HG03521 (cell line): ENCODE data around the gene SMG7.

Source experiments
- ATAC-seq: cut with Tn5 transposase; IDR thresholded peaks from one replicate; pipeline ENCODE4 v1.9.1; 2021; ENCODE audit warnings: mild to moderate bottlenecking, moderate library complexity; ENCODE audit not compliant: unreplicated experiment

The SMG7 gene

DNA sequence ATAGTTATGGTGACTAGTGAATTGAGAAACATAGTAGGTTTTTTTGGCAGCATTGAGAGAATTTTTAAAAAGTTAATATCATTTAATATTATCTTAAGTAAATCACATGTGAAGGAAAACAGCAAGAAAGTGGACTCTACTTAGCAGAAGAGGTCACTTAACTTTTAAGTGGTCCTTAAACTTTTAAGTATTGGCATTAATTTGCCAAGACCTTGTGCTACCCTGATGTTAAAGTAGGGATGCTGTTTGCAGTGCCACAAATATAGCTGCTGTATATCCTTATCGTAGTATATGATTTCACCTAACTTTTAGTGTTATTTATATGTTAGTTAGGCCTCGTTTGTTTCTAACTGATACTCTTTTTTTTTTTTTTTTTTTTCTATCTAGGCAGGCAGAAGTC lies 40.2 kb downstream of the SMG7 start:
- no peak for ATAC-seq

DNA sequence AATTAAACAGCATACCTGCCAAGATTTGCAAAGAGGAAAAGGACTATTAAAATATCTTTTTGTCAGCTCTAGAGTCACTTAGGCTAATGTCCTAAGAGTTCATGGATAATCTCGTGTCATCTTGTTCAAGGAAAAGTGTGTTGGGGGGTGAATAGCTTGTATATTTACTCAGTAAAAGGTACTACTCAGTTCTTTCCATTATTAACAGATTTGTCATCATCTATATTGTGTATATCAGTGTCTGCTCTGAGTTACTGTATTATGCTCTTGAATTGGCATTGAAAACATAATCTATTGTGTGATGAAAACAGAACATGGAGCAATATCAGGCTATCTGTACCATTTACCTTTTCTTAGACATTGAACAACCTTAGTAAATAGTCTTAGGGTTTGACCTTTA lies 41.9 kb downstream of the SMG7 start:
- ATAC-seq: no peak

DNA sequence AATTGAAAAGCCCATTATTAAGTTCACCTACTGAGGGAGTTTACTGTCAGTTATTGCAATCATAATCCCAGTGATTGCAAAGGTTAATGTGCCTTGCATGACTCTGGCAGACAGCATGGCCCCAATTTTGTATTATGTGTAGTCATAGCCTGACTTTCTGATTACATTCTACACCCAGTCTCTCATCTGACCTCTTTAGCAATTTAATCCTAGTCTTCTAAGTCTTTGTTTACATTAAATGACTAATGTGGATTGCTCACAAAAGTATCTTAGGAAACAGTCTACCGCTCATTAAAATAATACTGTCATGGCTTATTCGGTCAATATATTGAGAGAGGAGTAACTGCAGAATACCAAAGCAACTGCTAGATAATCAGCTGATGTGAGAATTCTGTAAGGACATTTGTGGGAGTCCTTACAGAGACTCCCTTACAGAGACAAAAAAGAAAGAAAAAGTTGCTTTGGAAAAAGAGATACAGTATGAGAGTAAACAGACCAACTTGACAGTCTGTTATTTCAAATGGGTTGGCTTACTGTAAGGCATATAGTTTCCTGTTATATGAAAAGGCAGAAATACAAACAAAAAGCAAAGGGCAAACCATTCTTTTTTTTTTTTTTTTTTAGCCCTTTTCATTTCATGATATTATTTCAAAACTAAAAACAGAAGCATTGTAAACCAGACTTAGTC lies 42.8 kb downstream of the SMG7 start:
- no peak for ATAC-seq

DNA sequence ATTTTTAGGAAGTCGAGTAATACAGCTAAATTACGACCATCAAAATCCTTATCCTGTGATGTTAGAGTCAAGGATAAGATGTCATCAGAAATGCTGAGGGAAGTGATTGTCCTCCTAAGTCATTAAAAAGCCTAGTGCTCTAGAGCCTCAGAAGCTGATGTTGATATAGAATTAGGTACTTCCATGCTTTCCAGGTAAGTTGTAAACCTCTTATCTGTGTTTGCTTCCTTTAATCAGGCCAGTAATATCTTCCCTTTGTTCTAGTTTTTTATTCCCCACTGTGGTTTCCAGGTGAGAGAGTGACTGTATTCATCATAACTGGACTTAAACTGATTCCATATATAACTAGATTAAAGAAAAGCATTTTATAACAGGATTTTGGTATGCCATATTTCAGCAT lies 44.4 kb downstream of the SMG7 start:
- no peak for ATAC-seq

DNA sequence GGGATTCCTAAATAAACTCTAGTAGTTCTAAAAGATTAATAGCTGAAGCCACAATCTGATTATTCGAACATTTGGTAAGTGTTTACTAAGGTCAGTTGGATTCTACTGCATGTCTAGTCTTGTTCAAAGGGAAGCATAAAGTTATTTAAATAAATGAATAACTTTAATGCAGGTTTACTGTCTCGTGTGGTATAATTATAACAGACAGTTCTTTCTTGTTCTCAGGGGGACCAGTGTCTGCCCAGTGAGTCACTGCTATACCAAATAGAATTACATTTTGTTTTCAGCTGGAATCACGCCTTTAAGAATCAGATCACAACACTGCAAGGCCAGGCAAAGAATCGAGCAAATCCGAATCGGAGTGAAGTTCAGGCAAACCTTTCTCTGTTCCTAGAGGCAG lies 45.1 kb downstream of the SMG7 start:
- no peak for ATAC-seq

DNA sequence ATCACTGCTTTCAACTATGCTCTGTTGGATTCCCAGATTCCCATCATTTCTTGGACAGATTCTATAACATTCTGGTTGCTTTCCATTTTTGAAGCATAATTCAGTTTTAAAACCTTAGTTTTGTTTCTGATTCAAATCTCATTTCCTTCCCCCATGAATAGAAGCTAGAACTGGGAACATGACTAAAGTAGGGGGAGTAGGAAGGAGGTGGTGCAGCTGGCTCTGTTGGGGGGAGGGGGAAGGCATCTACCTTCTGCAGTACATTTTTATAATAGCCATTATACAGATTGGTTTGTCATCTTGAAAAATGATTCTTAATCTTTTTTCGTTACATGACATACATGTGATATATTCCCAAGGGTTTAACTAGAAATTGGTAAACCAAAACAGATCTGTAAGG lies 48.1 kb downstream of the SMG7 start:
- no peak for ATAC-seq

DNA sequence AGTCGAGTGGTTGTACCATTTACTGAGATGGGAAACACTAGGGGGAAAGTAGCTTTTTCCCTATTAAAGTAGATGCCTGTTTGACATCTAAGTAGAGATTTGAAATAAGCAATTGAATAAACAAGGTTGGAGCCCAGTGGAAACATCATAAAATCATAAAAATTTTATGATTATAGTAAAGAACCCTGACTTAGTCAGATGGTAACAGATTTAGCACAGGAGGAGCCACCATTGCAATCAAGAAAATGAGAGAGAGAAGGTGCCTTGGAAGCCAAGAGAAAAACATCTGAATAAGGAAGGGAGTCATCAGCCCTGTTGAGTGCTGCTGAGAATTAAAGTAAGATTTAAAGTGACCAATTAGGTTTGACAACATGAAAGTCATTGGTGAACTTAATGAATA lies 49.8 kb downstream of the SMG7 start:
- no peak for ATAC-seq

DNA sequence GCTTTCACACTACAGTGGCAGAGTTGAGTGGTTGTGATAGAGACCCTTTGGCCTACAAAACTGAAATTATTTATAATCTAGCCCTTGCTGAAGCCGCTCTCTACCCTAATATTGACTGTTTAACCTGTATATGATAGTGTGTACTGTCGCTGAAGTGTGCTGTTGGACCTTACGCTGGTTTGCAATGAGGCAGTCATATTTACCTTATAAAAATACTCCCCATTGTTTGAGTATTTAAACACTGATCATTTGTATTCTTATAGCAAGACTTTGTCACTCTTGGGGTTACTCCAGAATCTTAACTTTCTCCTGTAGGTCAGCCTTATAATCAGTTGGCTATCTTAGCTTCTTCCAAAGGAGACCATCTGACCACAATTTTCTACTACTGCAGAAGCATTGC lies 56.3 kb downstream of the SMG7 start:
- ATAC-seq: no peak

DNA sequence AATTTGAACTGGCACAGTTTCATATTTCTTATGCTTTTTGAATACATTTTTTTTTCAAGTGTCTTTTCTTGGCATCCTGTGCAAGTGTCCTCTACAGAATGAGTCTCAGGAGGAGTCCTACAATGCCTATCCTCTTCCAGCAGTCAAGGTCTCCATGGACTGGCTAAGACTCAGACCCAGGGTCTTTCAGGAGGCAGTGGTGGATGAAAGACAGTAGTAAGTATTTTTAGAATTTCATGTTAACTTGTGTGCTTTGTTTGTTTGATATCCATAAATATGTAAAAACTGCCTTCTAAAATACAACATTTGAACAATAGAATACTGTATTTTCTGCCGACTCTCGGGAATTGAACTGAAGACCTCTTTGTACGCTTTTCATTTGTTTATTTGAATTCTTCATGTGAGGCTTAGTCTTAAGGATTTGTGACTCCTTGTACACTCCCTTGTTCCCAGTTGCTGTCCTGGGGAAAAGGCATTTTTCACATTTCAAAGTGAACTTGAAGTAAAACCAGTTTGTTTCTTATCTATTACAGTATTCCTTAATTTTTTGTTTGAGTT lies 61.4 kb downstream of the SMG7 start:
- no peak for ATAC-seq

DNA sequence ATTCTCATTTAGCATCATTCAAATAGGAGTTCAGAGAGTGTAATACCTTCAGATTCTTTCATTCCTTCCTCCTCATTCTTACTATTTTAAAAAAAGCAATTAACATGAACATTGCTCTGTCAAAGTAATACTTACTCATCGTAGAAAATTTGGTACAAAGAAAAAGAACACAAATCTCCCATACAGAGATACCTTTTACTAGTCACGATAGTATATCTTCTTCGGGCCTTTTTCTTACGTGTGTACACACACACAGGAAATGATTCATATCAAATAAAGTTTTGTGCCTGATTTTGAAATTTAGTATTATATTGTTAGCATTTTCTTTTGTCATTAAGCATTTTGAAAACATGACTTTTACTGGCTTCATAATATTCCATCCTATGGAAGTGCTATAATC lies 65.1 kb downstream of the SMG7 start:
- no peak for ATAC-seq

DNA sequence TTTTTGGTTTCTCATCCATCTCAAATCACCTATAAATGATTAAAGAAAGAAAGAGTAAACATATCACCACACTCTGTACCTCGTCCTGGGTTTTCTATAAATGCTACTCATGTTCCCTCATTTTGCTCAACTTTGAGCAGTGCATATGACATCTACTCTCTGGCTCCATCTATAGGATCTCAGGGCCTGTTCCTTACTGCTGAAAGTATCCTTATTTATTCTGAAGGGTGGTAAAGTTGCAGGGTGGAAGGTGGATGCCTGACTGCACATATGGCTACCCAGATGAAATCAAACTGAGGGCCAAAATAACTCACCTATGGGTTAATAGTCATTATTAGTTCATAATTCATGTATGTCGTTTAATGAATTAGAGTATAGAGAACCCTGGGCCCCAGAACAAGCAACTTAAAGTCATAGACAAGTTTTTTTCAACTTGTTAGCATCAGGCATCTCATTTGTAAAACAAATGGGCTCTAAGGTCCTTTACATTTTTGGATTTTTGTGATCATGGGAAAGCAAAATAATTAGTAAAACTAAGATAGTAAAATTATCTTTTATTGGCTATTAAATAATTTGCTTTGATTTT lies 71.4 kb downstream of the SMG7 start:
- ATAC-seq: no peak

DNA sequence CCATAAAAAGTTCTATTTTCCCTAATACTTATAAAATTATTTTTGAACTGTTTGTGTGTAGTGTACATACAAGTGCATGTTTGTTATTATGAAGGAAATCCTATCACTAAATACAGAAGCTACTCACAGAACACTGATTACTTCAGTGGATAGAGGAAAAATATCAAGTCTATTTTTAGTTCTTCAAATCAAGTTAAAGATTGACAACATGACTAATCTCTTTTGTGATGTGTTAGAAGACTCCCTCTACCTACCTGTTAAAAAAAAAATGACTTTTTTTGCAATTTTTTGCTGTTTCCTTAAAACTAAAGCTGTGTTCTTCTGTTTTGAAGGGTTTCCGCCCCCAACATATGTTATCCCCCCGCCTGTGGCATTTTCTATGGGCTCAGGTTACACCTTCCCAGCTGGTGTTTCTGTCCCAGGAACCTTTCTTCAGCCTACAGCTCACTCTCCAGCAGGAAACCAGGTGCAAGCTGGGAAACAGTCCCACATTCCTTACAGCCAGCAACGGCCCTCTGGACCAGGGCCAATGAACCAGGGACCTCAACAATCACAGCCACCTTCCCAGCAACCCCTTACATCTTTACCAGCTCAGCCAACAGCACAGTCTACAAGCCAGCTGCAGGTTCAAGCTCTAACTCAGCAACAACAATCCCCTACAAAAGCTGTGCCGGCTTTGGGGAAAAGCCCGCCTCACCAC lies 72.4 kb downstream of the SMG7 start:
- no peak for ATAC-seq

DNA sequence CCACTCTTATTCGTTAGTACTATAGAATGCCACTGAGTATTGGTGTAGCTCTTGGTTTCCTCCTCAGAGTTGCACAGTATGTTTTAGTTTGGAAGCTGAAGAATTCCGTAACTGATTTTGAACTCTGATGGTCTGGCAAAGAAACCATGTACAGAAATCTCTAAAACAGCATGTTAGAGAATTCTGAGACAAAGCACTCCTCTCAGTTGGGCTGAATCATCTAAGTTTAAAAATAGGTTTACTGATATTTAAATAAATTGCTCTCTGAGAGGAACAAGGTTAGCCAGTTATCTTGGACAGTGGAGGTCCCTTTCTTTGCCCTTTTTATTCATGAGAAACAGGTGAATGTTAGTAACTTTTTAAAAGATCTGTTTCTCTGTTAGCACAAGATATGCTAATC lies 74.1 kb downstream of the SMG7 start:
- no peak for ATAC-seq

DNA sequence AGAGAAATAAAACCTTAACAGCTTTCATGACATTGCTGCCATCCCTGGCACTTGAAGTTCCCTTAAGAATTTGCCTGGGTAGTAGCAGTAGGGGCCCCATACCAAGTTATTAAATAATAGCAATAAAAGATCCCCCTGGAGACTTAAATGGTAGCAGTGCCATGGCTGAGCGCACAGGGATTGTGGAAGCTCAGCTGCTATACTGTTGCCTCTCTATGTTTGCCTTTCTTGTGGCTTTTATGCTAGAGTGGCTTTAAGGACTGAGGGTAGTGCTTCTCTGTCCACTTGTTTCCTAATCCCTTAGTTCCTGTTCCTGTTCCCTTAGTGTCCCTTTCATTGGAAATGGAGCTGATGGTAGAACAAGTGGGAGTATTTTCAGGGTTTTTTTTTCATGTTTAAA lies 75.8 kb downstream of the SMG7 start:
- ATAC-seq: no peak

DNA sequence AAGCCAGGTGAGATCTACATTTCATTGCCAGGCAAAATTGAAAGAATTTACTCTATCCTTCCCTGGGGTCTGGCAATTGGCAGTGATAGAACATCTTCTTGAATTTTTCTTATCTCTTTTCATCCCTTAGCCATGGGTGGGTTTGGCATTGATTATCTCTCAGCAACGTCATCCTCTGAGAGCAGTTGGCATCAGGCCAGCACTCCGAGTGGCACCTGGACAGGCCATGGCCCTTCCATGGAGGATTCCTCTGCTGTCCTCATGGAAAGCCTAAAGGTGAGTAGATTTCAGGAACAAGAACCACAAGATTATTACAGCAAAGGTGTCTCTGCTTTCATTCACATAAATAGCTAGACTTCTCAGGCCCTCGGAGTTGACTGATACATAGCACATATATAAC lies 78.6 kb downstream of the SMG7 start:
- no peak for ATAC-seq

DNA sequence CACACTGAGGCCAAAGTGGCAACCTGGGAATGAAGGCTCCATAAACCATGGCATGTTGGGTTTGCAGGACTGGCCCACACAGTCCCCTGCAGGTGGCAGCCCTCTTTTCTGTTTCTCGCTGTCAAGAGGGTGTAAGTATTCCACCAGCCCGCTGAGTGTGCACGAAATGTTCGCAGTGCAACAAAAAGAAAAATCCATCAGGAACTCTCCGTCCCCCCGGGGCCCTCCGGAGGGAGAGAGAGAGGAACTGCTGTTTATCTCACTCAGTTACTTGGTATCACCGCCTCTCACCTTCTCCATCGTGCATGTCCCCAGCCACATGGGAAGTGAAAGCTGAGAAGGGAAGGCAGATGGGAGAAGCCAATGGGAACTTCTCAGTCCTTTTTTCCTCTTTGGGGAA lies 79.6 kb downstream of the SMG7 start:
- no peak for ATAC-seq

DNA sequence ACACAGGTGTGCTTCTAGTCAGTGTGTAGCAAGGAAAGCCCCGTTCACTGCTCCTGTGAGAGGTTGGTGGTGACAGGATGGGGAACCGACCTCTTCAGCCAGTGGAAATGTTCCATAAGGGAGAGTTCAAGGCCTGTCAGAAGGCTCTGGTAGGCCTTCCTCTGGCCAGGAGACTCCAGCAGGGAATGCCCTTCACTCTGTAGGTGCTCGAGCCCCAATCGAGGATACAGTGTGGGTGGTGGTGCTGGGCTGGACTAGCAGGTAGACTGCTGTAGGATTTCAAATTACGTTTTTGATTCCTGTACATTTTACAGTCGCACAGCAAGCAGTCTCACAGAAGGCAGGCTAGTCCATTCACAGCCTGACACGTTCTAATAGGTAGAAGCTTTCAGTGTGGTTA lies 80.1 kb downstream of the SMG7 start:
- no peak for ATAC-seq

DNA sequence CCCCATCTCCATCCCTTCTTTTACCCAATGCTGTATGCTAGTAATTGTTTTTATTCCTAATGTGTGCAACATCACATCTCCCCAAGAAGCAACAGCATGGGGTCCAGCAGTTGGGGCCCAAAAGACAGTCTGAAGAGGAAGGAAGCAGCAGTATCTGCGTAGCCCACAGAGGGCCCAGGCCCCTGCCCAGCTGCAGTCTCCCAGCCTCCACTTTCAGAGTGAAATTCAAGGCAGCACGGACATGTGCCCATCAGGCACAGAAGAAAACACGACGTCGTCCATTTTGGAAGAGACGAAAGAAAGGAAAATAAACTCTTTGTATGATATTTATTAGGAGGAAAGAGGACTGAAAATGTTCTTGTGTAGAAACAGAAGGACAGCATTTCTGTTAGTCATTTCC lies 80.6 kb downstream of the SMG7 start:
- no peak for ATAC-seq

DNA sequence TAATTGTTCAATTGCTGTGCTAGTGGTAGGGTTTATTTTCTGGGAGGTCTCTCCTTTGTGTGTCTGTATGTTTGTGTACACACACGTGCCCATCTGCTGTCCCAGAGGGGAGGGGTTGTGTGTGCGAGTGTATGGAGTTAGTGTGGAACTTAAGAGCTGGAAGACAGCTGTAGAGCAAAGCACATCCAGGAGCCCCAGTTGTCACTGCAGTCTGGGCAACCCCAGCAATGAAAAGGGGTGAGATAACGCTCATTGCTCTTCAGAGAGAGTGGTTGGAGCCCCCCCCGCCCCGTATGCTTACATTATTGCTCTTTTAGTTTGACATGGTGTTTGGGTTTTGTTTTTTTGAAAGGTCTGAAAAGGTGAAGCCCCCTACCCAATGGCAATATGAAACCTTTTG lies 81.0 kb downstream of the SMG7 start:
- ATAC-seq: no peak

DNA sequence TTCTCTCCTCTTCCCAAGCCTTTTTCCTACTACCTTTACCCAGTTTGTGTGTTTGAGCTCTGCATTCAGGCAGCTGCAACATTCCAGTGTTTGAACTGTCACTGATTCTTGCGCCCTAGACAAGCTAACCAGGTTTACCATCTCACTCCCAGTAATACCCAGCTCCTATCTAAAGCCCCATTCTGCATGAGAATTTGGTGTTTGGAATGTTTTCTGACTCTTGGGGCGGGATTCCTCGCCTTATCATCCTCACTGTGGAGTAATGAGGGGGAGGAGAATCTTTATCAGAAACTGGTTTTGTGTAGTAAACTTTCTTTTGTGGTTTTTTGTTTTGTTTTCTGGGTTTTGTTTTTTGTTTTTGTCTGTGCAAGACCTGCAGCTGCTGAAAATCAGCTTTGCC lies 81.5 kb downstream of the SMG7 start:
- ATAC-seq: no peak

DNA sequence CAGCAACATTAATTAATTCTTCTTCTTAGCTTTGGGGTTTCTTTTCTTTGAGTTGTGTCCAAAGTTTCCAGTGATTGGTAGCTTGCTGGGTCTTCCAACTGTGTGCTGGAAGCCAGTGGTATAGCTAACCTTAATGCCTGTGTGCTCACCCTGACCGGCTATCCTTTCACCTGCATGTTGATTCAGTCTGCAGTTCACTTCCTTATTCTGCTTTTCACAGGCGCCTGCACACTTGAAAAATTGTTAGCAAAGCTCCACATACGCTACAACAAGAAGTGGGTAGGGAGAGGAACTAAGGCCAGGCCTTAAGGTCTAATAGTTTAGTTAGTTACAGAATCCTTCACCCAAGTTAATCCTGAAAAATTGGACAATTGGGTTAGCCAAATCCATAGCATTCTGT lies 82.3 kb downstream of the SMG7 start:
- ATAC-seq: no peak

DNA sequence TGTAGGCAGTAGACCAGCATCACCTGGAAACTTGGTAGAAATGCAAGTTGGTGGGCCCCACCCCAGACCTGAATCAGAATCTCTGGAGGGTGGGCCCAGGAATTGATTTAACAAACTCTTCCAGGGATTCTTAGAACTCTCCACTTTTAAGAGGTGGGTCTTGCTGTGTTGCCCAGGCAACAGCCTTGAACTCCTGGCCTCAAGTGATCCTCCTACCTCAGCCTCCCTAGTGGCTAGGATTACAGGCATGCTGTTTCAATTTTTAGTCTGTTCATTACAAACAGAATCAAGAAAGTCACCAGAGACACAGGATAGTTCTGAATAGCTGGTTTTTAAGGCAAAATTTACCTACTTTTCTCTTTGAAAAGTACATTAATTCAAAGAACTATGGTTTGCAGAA lies 86.8 kb downstream of the SMG7 start:
- ATAC-seq: no peak
